ENCODE results near the gene TRAM2. TPM values are rescaled to one million over a fixed set of nuclear protein-coding genes. Genes with fewer than 3 reads are reported as not detected.

The TRAM2 gene
- total and polyA plus RNA-seq, 2 of the 13 experiments (the other 11 are each of a cell fraction or from before 2014, with no cell fraction given): 49.1 to 72.5 TPM

DNA sequence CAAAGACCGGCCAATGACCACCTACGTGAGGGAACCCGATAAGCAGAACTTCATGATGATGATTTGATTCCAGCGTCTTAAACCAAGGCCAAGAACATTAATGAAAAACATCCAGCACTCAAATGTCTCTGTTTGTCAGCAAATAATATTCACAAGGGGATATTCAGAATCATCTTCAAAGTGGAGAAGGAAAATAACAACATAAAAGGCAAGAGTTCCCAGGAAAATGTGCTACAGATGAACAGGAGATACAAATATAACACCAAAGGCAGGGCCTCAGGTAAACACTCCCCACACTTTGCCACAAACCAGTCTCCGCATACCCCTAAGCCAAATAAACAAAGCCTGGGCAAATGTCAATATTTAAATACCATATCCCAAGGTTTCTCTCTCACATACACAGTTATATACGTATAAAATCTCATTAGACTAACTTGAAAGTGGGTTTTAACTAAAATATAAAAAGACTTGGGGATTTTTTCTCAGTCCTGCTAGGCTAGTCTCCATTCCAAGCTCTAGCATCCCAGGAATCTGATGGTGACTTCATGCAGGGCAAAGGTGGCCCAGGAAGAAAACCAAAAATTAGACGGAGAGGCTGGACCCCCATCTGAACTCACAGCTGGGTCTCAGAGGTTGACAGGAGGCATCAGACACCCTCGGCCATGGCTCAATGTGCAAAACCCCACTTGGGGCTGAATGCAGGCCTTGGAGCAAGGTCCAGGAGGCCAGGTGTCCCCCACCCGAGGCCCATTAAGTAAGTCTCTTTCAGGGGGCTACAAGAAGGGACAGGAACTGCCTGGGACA is 32.1 kb downstream of the TRAM2 start (continued):
- TF ChIP-seq NR1H2 (CRISPR knock-in tag; IDR thresholded peaks at IDR 0.05; ENCODE audit: borderline replicate concordance, low read depth) (no peak), ASH2L (IDR thresholded peaks at IDR 0.05; ENCODE audit: insufficient read length, low read depth, low read length) (peak; percentile 14), PHF5A (CRISPR knock-in tag; IDR thresholded peaks at IDR 0.05; ENCODE audit: low read depth, unreplicated experiment) (no peak), FOXP1 (IDR thresholded peaks at IDR 0.05) (no peak), FOXP1 (CRISPR knock-in tag; IDR thresholded peaks at IDR 0.05) (peak; percentile 96), ZNF143 (CRISPR knock-in tag; IDR thresholded peaks at IDR 0.05) (no peak), ZNF644 (CRISPR knock-in tag; IDR thresholded peaks at IDR 0.05; ENCODE audit: low read depth) (no peak), TBX3 (IDR thresholded peaks at IDR 0.05; ENCODE audit: borderline replicate concordance) (peak; percentile 62), ZFP41 (CRISPR knock-in tag; IDR thresholded peaks at IDR 0.05; ENCODE audit: borderline replicate concordance) (no peak), MXI1 (IDR thresholded peaks at IDR 0.05; ENCODE audit: borderline replicate concordance, low read depth, low read length) (no peak), ZNF605 (CRISPR knock-in tag; IDR thresholded peaks at IDR 0.05) (no peak), JDP2 (CRISPR knock-in tag; IDR thresholded peaks at IDR 0.05; ENCODE audit: borderline replicate concordance) (no peak), ZNF230 (CRISPR knock-in tag; IDR thresholded peaks at IDR 0.05) (no peak; the same call in 1 of the 2 replicates), ZSCAN29 (CRISPR knock-in tag; conservative IDR thresholded peaks at IDR 0.05) (no peak), SNAPC2 (CRISPR knock-in tag; IDR thresholded peaks at IDR 0.05) (peak; percentile 81; the same call in 1 of the 2 replicates), ZNF333 (CRISPR knock-in tag; IDR thresholded peaks at IDR 0.05; ENCODE audit: borderline replicate concordance) (no peak), NAIF1 (CRISPR knock-in tag; IDR thresholded peaks at IDR 0.05; ENCODE audit: borderline replicate concordance) (peak; percentile 87; the same call in 1 of the 2 replicates), FOXK2 (IDR thresholded peaks at IDR 0.05) (0 out of 2 replicates have a peak, but pooled peaks have one; percentile 27), PTBP1 (IDR thresholded peaks at IDR 0.05; ENCODE audit: low read depth, low read length, poor library complexity, severe bottlenecking) (no peak), NRL (CRISPR knock-in tag; IDR thresholded peaks at IDR 0.05; ENCODE audit: borderline replicate concordance) (no peak), ATF7-NPFF (CRISPR knock-in tag; IDR thresholded peaks at IDR 0.05; ENCODE audit: low read depth) (no peak), ZNF761 (CRISPR knock-in tag; conservative IDR thresholded peaks at IDR 0.05) (no peak), CBX5 (CRISPR knock-in tag; IDR thresholded peaks at IDR 0.05; ENCODE audit: borderline replicate concordance) (no peak), SAP130 (CRISPR knock-in tag; IDR thresholded peaks at IDR 0.05; ENCODE audit: low read depth) (peak; percentile 73), RBM22 (optimal IDR thresholded peaks at IDR 0.05; ENCODE audit: low read length) (no peak)
- TF ChIP-seq, protein P1, sequence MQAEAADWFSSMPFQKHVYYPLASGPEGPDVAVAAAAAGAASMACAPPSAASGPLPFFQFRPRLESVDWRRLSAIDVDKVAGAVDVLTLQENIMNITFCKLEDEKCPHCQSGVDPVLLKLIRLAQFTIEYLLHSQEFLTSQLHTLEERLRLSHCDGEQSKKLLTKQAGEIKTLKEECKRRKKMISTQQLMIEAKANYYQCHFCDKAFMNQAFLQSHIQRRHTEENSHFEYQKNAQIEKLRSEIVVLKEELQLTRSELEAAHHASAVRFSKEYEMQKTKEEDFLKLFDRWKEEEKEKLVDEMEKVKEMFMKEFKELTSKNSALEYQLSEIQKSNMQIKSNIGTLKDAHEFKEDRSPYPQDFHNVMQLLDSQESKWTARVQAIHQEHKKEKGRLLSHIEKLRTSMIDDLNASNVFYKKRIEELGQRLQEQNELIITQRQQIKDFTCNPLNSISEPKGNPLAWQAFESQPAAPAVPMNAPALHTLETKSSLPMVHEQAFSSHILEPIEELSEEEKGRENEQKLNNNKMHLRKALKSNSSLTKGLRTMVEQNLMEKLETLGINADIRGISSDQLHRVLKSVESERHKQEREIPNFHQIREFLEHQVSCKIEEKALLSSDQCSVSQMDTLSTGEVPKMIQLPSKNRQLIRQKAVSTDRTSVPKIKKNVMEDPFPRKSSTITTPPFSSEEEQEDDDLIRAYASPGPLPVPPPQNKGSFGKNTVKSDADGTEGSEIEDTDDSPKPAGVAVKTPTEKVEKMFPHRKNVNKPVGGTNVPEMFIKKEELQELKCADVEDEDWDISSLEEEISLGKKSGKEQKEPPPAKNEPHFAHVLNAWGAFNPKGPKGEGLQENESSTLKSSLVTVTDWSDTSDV (CRISPR knock-in tag; IDR thresholded peaks at IDR 0.05): no peak
- TF ChIP-seq, protein P2, sequence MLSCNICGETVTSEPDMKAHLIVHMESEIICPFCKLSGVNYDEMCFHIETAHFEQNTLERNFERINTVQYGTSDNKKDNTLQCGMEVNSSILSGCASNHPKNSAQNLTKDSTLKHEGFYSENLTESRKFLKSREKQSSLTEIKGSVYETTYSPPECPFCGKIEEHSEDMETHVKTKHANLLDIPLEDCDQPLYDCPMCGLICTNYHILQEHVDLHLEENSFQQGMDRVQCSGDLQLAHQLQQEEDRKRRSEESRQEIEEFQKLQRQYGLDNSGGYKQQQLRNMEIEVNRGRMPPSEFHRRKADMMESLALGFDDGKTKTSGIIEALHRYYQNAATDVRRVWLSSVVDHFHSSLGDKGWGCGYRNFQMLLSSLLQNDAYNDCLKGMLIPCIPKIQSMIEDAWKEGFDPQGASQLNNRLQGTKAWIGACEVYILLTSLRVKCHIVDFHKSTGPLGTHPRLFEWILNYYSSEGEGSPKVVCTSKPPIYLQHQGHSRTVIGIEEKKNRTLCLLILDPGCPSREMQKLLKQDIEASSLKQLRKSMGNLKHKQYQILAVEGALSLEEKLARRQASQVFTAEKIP (CRISPR knock-in tag; IDR thresholded peaks at IDR 0.05; ENCODE audit: borderline replicate concordance): no peak

All from HepG2 (cell line).